ENCODE measurements around the gene NTRK3.

DNA sequence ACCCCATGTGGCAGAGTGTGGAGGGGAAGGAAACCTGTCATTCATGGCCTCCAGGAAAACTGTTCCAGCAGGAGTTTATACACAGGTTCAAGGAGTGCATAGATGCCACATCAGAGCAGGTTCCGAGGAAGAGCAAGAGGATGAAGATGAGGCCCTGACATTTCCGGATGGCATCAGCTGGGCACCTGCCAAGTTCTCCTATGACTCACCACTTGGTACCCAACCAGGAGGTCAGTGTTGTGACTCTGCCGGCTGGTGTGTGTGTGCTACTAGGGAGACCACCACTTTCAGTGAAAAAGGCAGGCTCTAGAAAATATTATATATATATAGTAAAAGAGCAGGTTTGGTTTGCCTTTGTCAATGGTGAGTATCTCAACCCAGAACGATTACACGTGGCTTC, 69.3 kb downstream of the NTRK3 start:
- TF ChIP-seq CTCF (IDR thresholded peaks at IDR 0.05) (no peak), POLR2A (IDR thresholded peaks at IDR 0.05) (no peak), POLR2AphosphoS5 (IDR thresholded peaks at IDR 0.05) (no peak), EP300 (IDR thresholded peaks at IDR 0.05) (no peak)

All from upper lobe of left lung (tissue), 4 donors.